Renal cortical epithelial cell (primary cell): ENCODE data around the gene SERPINE1. TPM values are rescaled to one million over a fixed set of nuclear protein-coding genes. Genes with fewer than 3 reads are reported as not detected.

ENCODE experiments used
- total RNA-seq: library from RNA; depleted of rRNA; stranded (reverse); fragments of >200 nt; gene quantifications from 2 replicates; pipeline ENCODE4 v1.2.3, GENCODE V29; 2014

SERPINE1 gene
- total RNA-seq, 1 donor from 2014 or later: 860 TPM

Other genes with a start within 250 kb of the SERPINE1 start
- 2.1 and 5.2 TPM in 2 replicates for gene UFSP1, start 237.4 kb upstream of the SERPINE1 start, total RNA-seq
- 0.94 and 1.2 TPM in 2 replicates for gene ACHE, start 231.2 kb upstream of the SERPINE1 start, total RNA-seq
- gene MUC3A, start 177.6 kb upstream of the SERPINE1 start, total RNA-seq: 0.75 TPM in 1 of 2 replicates, not detected in the other
- not detected in 2 replicates for gene MUC12, start 157.5 kb upstream of the SERPINE1 start, total RNA-seq
- not detected in 2 replicates for gene MUC17, start 107.0 kb upstream of the SERPINE1 start, total RNA-seq
- gene TRIM56, start 41.6 kb upstream of the SERPINE1 start, total RNA-seq: 18.6 and 43.8 TPM in 2 replicates
- 137 and 326 TPM in 2 replicates for gene AP1S1, start 27.4 kb downstream of the SERPINE1 start, total RNA-seq
- 0.05 and 1.2 TPM in 2 replicates for gene VGF, start 38.5 kb downstream of the SERPINE1 start, total RNA-seq
- gene NAT16, start 53.2 kb downstream of the SERPINE1 start, total RNA-seq: not detected in 2 replicates
- gene MOGAT3, start 73.9 kb downstream of the SERPINE1 start, total RNA-seq: not detected in 2 replicates
- 31.3 and 55.8 TPM in 2 replicates for gene PLOD3, start 90.5 kb downstream of the SERPINE1 start, total RNA-seq
- 51.5 and 160 TPM in 2 replicates for gene ZNHIT1, start 91.1 kb downstream of the SERPINE1 start, total RNA-seq
- gene CLDN15, start 110.7 kb downstream of the SERPINE1 start, total RNA-seq: 0.69 and 1.9 TPM in 2 replicates
- gene FIS1, start 118.0 kb downstream of the SERPINE1 start, total RNA-seq: 193 and 303 TPM in 2 replicates
- gene IFT22, start 194.7 kb downstream of the SERPINE1 start, total RNA-seq: 32.3 and 65.0 TPM in 2 replicates
- gene COL26A1, start 235.8 kb downstream of the SERPINE1 start, total RNA-seq: 2.2 TPM in 1 of 2 replicates, not detected in the other